Measurements from ENCODE around the gene LRFN3. TPM values are rescaled to one million over a fixed set of nuclear protein-coding genes. Genes with fewer than 3 reads are reported as not detected.

Gene LRFN3
- total RNA-seq, 1 experiment from 2014 or later = 14.6 TPM

GRCh38 chr19:35986664-35987570, 50.7 kb downstream of the LRFN3 start:
- Histone ChIP-seq H3K27me3 (replicated peaks; ENCODE audit: insufficient read depth, low read depth, low read length, poor library complexity) (peaks cover 7% of the 10 kb centered on the region), H3K36me3 (ENCODE audit: insufficient read depth, low read length, poor library complexity, severe bottlenecking) (no peaks in the 10 kb centered on the region), H3K9me3 (ENCODE audit: low read depth, low read length, poor library complexity, severe bottlenecking) (no peaks in the 10 kb centered on the region), H3K27ac (ENCODE audit: low read depth, low read length, poor library complexity, severe bottlenecking) (no peak overlapping the region), H3K4me1 (ENCODE audit: insufficient read depth, low read length, poor library complexity, severe bottlenecking) (peaks cover 8% of the 10 kb centered on the region), H3K4me3 (ENCODE audit: low read depth, low read length, poor library complexity, severe bottlenecking) (peak overlapping the region; percentile 43)
- POLR2A ChIA-PET (ENCODE audit: low non-redundant PET) = no interaction called here
- intact Hi-C loops (cut with micrococcal nuclease; ENCODE audit: unreplicated experiment) = no loop called here
- CTCF ChIA-PET = interaction anchor here (0.7 kb wide), 1 partner anchor 18 kb away, joined by 7 read pairs; no protein-coding TSS in a partner anchor
- peak; percentile 38 for TF ChIP-seq EZH2 (IDR thresholded peaks at IDR 0.05; ENCODE audit: borderline replicate concordance, low read depth, low read length, poor library complexity, severe bottlenecking)
- 0 out of 2 replicates have a peak, but pooled peaks have one; percentile 15 for TF ChIP-seq CTCF (conservative IDR thresholded peaks at IDR 0.05; ENCODE audit: low read depth, low read length)
- peak; percentile 58 for DNase-seq (ENCODE audit: low spot score)
- no TSS peak for BruUV-seq (replicated peaks)

GRCh38 chr19:35987571-35987896, 51.4 kb downstream of the LRFN3 start:
- Histone ChIP-seq H3K9me3 (ENCODE audit: low read depth, low read length, poor library complexity, severe bottlenecking) (no peaks in the 10 kb centered on the region), H3K4me3 (ENCODE audit: low read depth, low read length, poor library complexity, severe bottlenecking) (peak overlapping the region; percentile 43), H3K36me3 (ENCODE audit: insufficient read depth, low read length, poor library complexity, severe bottlenecking) (no peaks in the 10 kb centered on the region), H3K27ac (ENCODE audit: low read depth, low read length, poor library complexity, severe bottlenecking) (no peak overlapping the region), H3K4me1 (ENCODE audit: insufficient read depth, low read length, poor library complexity, severe bottlenecking) (peaks cover 8% of the 10 kb centered on the region), H3K27me3 (replicated peaks; ENCODE audit: insufficient read depth, low read depth, low read length, poor library complexity) (peaks cover 7% of the 10 kb centered on the region)
- no TSS peak for BruUV-seq (replicated peaks)
- TF ChIP-seq CTCF (conservative IDR thresholded peaks at IDR 0.05; ENCODE audit: low read depth, low read length) (no peak), EZH2 (IDR thresholded peaks at IDR 0.05; ENCODE audit: borderline replicate concordance, low read depth, low read length, poor library complexity, severe bottlenecking) (no peak)
- DNase-seq (ENCODE audit: low spot score) = no peak
- POLR2A ChIA-PET (ENCODE audit: low non-redundant PET) = no interaction called here
- intact Hi-C loops (cut with micrococcal nuclease; ENCODE audit: unreplicated experiment) = no loop called here
- CTCF ChIA-PET = interaction anchor here (0.7 kb wide), 1 partner anchor 19 kb away, joined by 7 read pairs; no protein-coding TSS in a partner anchor

GRCh38 chr19:35988824-35989223, 52.6 kb downstream of the LRFN3 start:
- intact Hi-C loops (cut with micrococcal nuclease; ENCODE audit: unreplicated experiment) = no loop called here
- DNase-seq (ENCODE audit: low spot score) = no peak
- no TSS peak for BruUV-seq (replicated peaks)
- CTCF ChIA-PET = no interaction called here
- Histone ChIP-seq H3K4me3 (ENCODE audit: low read depth, low read length, poor library complexity, severe bottlenecking) (no peak overlapping the region), H3K4me1 (ENCODE audit: insufficient read depth, low read length, poor library complexity, severe bottlenecking) (peaks cover 8% of the 10 kb centered on the region), H3K9me3 (ENCODE audit: low read depth, low read length, poor library complexity, severe bottlenecking) (no peaks in the 10 kb centered on the region), H3K27ac (ENCODE audit: low read depth, low read length, poor library complexity, severe bottlenecking) (no peak overlapping the region), H3K36me3 (ENCODE audit: insufficient read depth, low read length, poor library complexity, severe bottlenecking) (no peaks in the 10 kb centered on the region), H3K27me3 (replicated peaks; ENCODE audit: insufficient read depth, low read depth, low read length, poor library complexity) (peaks cover 7% of the 10 kb centered on the region)
- POLR2A ChIA-PET (ENCODE audit: low non-redundant PET) = no interaction called here
- TF ChIP-seq CTCF (conservative IDR thresholded peaks at IDR 0.05; ENCODE audit: low read depth, low read length) (no peak), EZH2 (IDR thresholded peaks at IDR 0.05; ENCODE audit: borderline replicate concordance, low read depth, low read length, poor library complexity, severe bottlenecking) (no peak)

All from A673 (cell line).